Stimulated activated CD8-positive, alpha-beta memory T cell treated with anti-CD3 and anti-CD28 coated beads, Interleukin-15, amount 100 ng/mL, for 4 hours (primary cell): Measurements from ENCODE around the gene EEA1.
"Not testable (repeated sequence)": the region's sequence is repeated elsewhere in the genome, so short reads cannot be mapped to it uniquely, and the experiment has no call there.

ENCODE experiments used
- DNase-seq, 2 donors: peaks; one replicate each; pipeline ENCODE4 v3.0.0-alpha.2; 2020; ENCODE audit warnings: low read depth in 2 of 2

EEA1 gene

GRCh38 chr12:92803903-92804302 lies 125.2 kb downstream of the EEA1 start:
- no peak for DNase-seq

GRCh38 chr12:92802906-92803305 lies 126.2 kb downstream of the EEA1 start:
- DNase-seq, result no peak

GRCh38 chr12:92796650-92797049 lies 132.4 kb downstream of the EEA1 start:
- no peak for DNase-seq

- DNase-seq, result no peak
Observed at GRCh38 chr12:92794814-92795213, 134.3 kb downstream of the EEA1 start.

GRCh38 chr12:92794356-92794755 lies 134.7 kb downstream of the EEA1 start:
- DNase-seq, result not testable (repeated sequence)

- no peak for DNase-seq
Observed at GRCh38 chr12:92786045-92786444, 143.1 kb downstream of the EEA1 start.

- DNase-seq, result no peak
Observed at GRCh38 chr12:92785563-92785950, 143.5 kb downstream of the EEA1 start.

- DNase-seq, result no peak
Observed at GRCh38 chr12:92784797-92785562, 144.1 kb downstream of the EEA1 start.

GRCh38 chr12:92784356-92784755 lies 144.7 kb downstream of the EEA1 start:
- no peak for DNase-seq

- no peak for DNase-seq
Observed at GRCh38 chr12:92779902-92780301, 149.2 kb downstream of the EEA1 start.

GRCh38 chr12:92778525-92778924 lies 150.6 kb downstream of the EEA1 start:
- no peak for DNase-seq

GRCh38 chr12:92775416-92775815 lies 153.7 kb downstream of the EEA1 start:
- no peak for DNase-seq

GRCh38 chr12:92771001-92771400 lies 158.1 kb downstream of the EEA1 start:
- no peak for DNase-seq

- DNase-seq, result no peak
Observed at GRCh38 chr12:92769124-92769901, 159.8 kb downstream of the EEA1 start.

- no peak for DNase-seq
Observed at GRCh38 chr12:92765871-92766270, 163.2 kb downstream of the EEA1 start.

- DNase-seq, result no peak
Observed at GRCh38 chr12:92764831-92765230, 164.3 kb downstream of the EEA1 start.

- DNase-seq, result no peak
Observed at GRCh38 chr12:92762773-92763172, 166.3 kb downstream of the EEA1 start.

- no peak for DNase-seq
Observed at GRCh38 chr12:92759634-92760268, 169.3 kb downstream of the EEA1 start.

- no peak for DNase-seq
Observed at GRCh38 chr12:92757597-92758121, 171.4 kb downstream of the EEA1 start.

- DNase-seq, result no peak
Observed at GRCh38 chr12:92756898-92757596, 172.0 kb downstream of the EEA1 start.

- DNase-seq, result no peak
Observed at GRCh38 chr12:92753976-92754885, 174.9 kb downstream of the EEA1 start.
